DMS153 (cell line): ENCODE results near the gene SLC7A4.

Source experiments
- DNase-seq: peaks from one replicate; lab custom pipeline; 2025; lab: John Stamatoyannopoulos, UW

The SLC7A4 gene

GRCh38 chr22:20998411-20999336, 33.7 kb downstream of the SLC7A4 start:
- no peak for DNase-seq

- no peak for DNase-seq
Measured at GRCh38 chr22:20997536-20998257, 34.7 kb downstream of the SLC7A4 start.

- no peak for DNase-seq
Measured at GRCh38 chr22:20996598-20997535, 35.5 kb downstream of the SLC7A4 start.

- no peak for DNase-seq
Measured at GRCh38 chr22:20996031-20996410, 36.3 kb downstream of the SLC7A4 start.

GRCh38 chr22:20995329-20996030, 36.9 kb downstream of the SLC7A4 start:
- no peak for DNase-seq

GRCh38 chr22:20994902-20995241, 37.5 kb downstream of the SLC7A4 start:
- DNase-seq = no peak

- no peak for DNase-seq
Measured at GRCh38 chr22:20994128-20994901, 38.0 kb downstream of the SLC7A4 start.

- no peak for DNase-seq
Measured at GRCh38 chr22:20993304-20994127, 38.8 kb downstream of the SLC7A4 start.

GRCh38 chr22:20992456-20993303, 39.7 kb downstream of the SLC7A4 start:
- DNase-seq = no peak

GRCh38 chr22:20992056-20992442, 40.3 kb downstream of the SLC7A4 start:
- no peak for DNase-seq

GRCh38 chr22:20991252-20992055, 40.9 kb downstream of the SLC7A4 start:
- no peak for DNase-seq

GRCh38 chr22:20990184-20991180, 41.9 kb downstream of the SLC7A4 start:
- DNase-seq = no peak

- no peak for DNase-seq
Measured at GRCh38 chr22:20989323-20990138, 42.8 kb downstream of the SLC7A4 start.

GRCh38 chr22:20988573-20989322, 43.6 kb downstream of the SLC7A4 start:
- no peak for DNase-seq

GRCh38 chr22:20987375-20987774, 45.0 kb downstream of the SLC7A4 start:
- no peak for DNase-seq
